HG03442 (cell line): ENCODE measurements around the gene PCNX3.
"Not testable (repeated sequence)": the region's sequence is repeated elsewhere in the genome, so short reads cannot be mapped to it uniquely, and the experiment has no call there.

Experiments used
- ATAC-seq: cut with Tn5 transposase; IDR thresholded peaks from one replicate; pipeline ENCODE4 v1.9.1; 2021; ENCODE audit warnings: mild to moderate bottlenecking, moderate library complexity; ENCODE audit not compliant: unreplicated experiment

Gene PCNX3

GRCh38 chr11:65637032-65637557, 21.5 kb downstream of the PCNX3 start:
- no peak for ATAC-seq

- ATAC-seq, result peak; percentile 38
These were observed 22.3 kb downstream of the PCNX3 start, which contains the start of gene SIPA1 for GRCh38 chr11:65637794-65638419. Gene SIPA1 (plus strand): TSS chr11:65638101. CDS start chr11:65640922, 2,821 bp downstream.

GRCh38 chr11:65639228-65639597, 23.6 kb downstream of the PCNX3 start:
- ATAC-seq, result not testable (repeated sequence)

- peak; percentile 30 for ATAC-seq
These were observed 24.3 kb downstream of the PCNX3 start for GRCh38 chr11:65639623-65640482.

- no peak for ATAC-seq
These were observed 25.1 kb downstream of the PCNX3 start for GRCh38 chr11:65640483-65641296.

GRCh38 chr11:65641297-65642013, 25.9 kb downstream of the PCNX3 start:
- ATAC-seq, result no peak

GRCh38 chr11:65642014-65642671, 26.6 kb downstream of the PCNX3 start:
- no peak for ATAC-seq

- no peak for ATAC-seq
These were observed 28.4 kb downstream of the PCNX3 start for GRCh38 chr11:65643971-65644370.

- ATAC-seq, result no peak
These were observed 29.3 kb downstream of the PCNX3 start for GRCh38 chr11:65644837-65645236.

GRCh38 chr11:65645710-65646109, 30.1 kb downstream of the PCNX3 start:
- no peak for ATAC-seq

- ATAC-seq, result no peak
These were observed 30.8 kb downstream of the PCNX3 start for GRCh38 chr11:65646288-65646957.

- ATAC-seq, result no peak
These were observed 31.6 kb downstream of the PCNX3 start for GRCh38 chr11:65646958-65647701.

- ATAC-seq, result no peak
These were observed 33.5 kb downstream of the PCNX3 start for GRCh38 chr11:65648997-65649493.

- no peak for ATAC-seq
These were observed 34.3 kb downstream of the PCNX3 start for GRCh38 chr11:65649656-65650546.

GRCh38 chr11:65650547-65651338, 35.2 kb downstream of the PCNX3 start:
- ATAC-seq, result no peak

GRCh38 chr11:65651339-65651588, 35.7 kb downstream of the PCNX3 start:
- ATAC-seq, result no peak
